Keratinocyte (primary cell): ENCODE results near the gene DNM1L. TPM values are rescaled to one million over a fixed set of nuclear protein-coding genes. Genes with fewer than 3 reads are reported as not detected.

Experiments
- DNase-seq: peaks from one replicate; pipeline ENCODE4 v3.0.0-alpha.2; 2011; ENCODE audit warnings: low read depth, missing footprints, low spot score
- FAIRE-seq: peaks from 2 replicates; lab custom pipeline; 2011; peaks lifted over from hg19 to GRCh38; lab: Jason Lieb, UNC
- H2AFZ ChIP-seq: 2 replicates; pipeline ENCODE4 v1.6.0; 2012; ENCODE audit warnings: low read length, control low read depth, inconsistent platforms; ENCODE audit not compliant: control insufficient read depth
- H3K27ac ChIP-seq: 2 replicates; pipeline ENCODE4 v1.5.1; 2011; ENCODE audit warnings: low read length; ENCODE audit not compliant: control insufficient read depth, insufficient read depth
- H3K27me3 ChIP-seq: 3 replicates; pipeline ENCODE4 v1.6.0; 2011; ENCODE audit warnings: low read length; ENCODE audit not compliant: control insufficient read depth, insufficient read depth; ENCODE audit errors: extremely low read depth
- H3K36me3 ChIP-seq, 2 experiments: 2 replicates in 1 of 2; 3 replicates in 1 of 2; pipeline ENCODE4 v1.5.1; 2011; ENCODE audit warnings: low read length in 2 of 2, mild to moderate bottlenecking in 1 of 2; ENCODE audit not compliant: control insufficient read depth in 2 of 2, insufficient read depth in 2 of 2; ENCODE audit errors: extremely low read depth in 1 of 2
- H3K4me1 ChIP-seq: 3 replicates; pipeline ENCODE4 v1.5.1; 2011; ENCODE audit warnings: low read length; ENCODE audit not compliant: control insufficient read depth, insufficient read depth; ENCODE audit errors: extremely low read depth
- H3K4me2 ChIP-seq: 3 replicates; pipeline ENCODE4 v1.6.0; 2011; ENCODE audit warnings: low read depth, low read length; ENCODE audit not compliant: control insufficient read depth, insufficient read depth; ENCODE audit errors: extremely low read depth
- H3K4me3 ChIP-seq, 3 experiments: fragments of 200-600 bp in 1 of 3; sonication (generic) in 1 of 3; 2 replicates in 2 of 3; 3 replicates in 1 of 3; pipeline ENCODE4 v1.5.1; 2011 to 2016; ENCODE audit warnings: low read length in 3 of 3, mild to moderate bottlenecking in 3 of 3, control low read depth in 2 of 3, inconsistent platforms in 1 of 3, low read depth in 1 of 3, mixed read lengths in 1 of 3, mixed run types in 1 of 3, moderate library complexity in 1 of 3; ENCODE audit not compliant: control insufficient read depth in 2 of 3, insufficient read depth in 2 of 3; ENCODE audit errors: extremely low read depth in 1 of 3
- H3K79me2 ChIP-seq: 2 replicates; pipeline ENCODE4 v1.6.0; 2012; ENCODE audit warnings: low read length; ENCODE audit not compliant: control insufficient read depth, insufficient read depth
- H3K9ac ChIP-seq: 3 replicates; pipeline ENCODE4 v1.6.0; 2011; ENCODE audit warnings: low read length; ENCODE audit not compliant: control insufficient read depth, insufficient read depth; ENCODE audit errors: extremely low read depth
- H3K9me1 ChIP-seq: 3 replicates; pipeline ENCODE4 v1.6.0; 2011; ENCODE audit warnings: low read length; ENCODE audit not compliant: control insufficient read depth, insufficient read depth; ENCODE audit errors: extremely low read depth
- H3K9me3 ChIP-seq: 2 replicates; pipeline ENCODE4 v1.5.1; 2012; ENCODE audit warnings: low read depth, low read length; ENCODE audit not compliant: control insufficient read depth
- H4K20me1 ChIP-seq: 3 replicates; pipeline ENCODE4 v1.6.0; 2011; ENCODE audit warnings: low read length; ENCODE audit not compliant: control insufficient read depth, insufficient read depth; ENCODE audit errors: extremely low read depth
- EZH2 ChIP-seq: IDR thresholded peaks from one replicate; pipeline ENCODE4 v1.6.1; 2012; ENCODE audit warnings: inconsistent platforms, mild to moderate bottlenecking, low read length, moderate library complexity
- dilution Hi-C: fragments of 300-500 bp; cut with MboI; formaldehyde crosslinking; loops from one replicate; pipeline ENCODE4 v1.7.0; 2020; ENCODE audit warnings: low sequenced_read_pairs; ENCODE audit not compliant: extremely low pct_ligation_motif_present
- polyA plus RNA-seq, 5 experiments: library from polyadenylated mRNA; depleted of rRNA in 3 of 5; stranded (reverse) in 3 of 5; stranded (forward) in 1 of 5; unstranded in 1 of 5; fragments of >200 nt; gene quantifications; 1 replicate in 1 of 5; 2 replicates in 3 of 5; 3 replicates in 1 of 5; pipeline versions ENCODE4 v1.2.1 to v1.2.3, GENCODE V29; 2011 to 2012; ENCODE audit warnings: missing spikeins in 2 of 5, low read depth in 1 of 5, low replicate concordance in 1 of 5
- TF ChIP-seq, protein P1 (sequence below), 3 experiments: IDR thresholded peaks in 1 of 3; conservative IDR thresholded peaks in 1 of 3; optimal IDR thresholded peaks in 1 of 3; 2 replicates in 2 of 3; 3 replicates in 1 of 3; pipeline versions ENCODE3 to v1.5.1; 2011; ENCODE audit warnings: low read length in 3 of 3, mild to moderate bottlenecking in 3 of 3, moderate library complexity in 2 of 3, control low read depth in 1 of 3, inconsistent platforms in 1 of 3; ENCODE audit not compliant: insufficient read depth in 2 of 3; ENCODE audit errors: extremely low read depth in 1 of 3

Gene DNM1L
- polyA plus RNA-seq, 1 donor (not counting 4 experiments of a cell fraction or from before 2014, with no cell fraction given): 115 TPM

DNA sequence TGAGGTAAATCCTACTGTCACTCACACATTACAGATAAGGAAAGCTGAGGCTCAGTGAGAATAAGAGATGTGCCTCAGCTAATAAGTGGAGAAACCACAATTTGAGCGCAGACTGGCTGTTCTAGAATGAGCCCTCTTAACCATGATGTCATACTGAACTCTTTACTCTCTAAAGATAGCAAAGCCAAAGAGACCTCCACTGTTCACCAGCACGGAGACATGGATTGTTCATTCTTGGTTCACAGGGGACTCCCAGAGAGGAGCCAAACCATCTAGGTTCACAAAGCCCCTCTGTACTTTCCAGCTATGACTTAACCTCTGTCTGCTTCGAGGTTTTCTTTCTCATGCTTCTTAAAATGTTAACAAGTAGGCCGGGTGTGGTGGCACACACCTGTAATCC lies 109.3 kb downstream of the DNM1L start:
- no peak overlapping the region for H3K4me2 ChIP-seq
- H3K4me3 ChIP-seq: no peak overlapping the region
- no peaks in the 10 kb centered on the region for H3K79me2 ChIP-seq
- no peaks in the 10 kb centered on the region for H4K20me1 ChIP-seq
- no peaks in the 10 kb centered on the region for H3K27me3 ChIP-seq
- no peak overlapping the region for H3K27ac ChIP-seq
- H2AFZ ChIP-seq: no peak overlapping the region
- FAIRE-seq (no peak), DNase-seq (no peak)
- H3K9ac ChIP-seq: no peak overlapping the region
- peaks cover 8 to 15% of the 10 kb centered on the region in 2 experiments for H3K36me3 ChIP-seq
- dilution Hi-C loops: no loop called here
- no peaks in the 10 kb centered on the region for H3K9me1 ChIP-seq
- no peaks in the 10 kb centered on the region for H3K4me1 ChIP-seq
- H3K9me3 ChIP-seq: no peaks in the 10 kb centered on the region
- TF ChIP-seq, protein P1, sequence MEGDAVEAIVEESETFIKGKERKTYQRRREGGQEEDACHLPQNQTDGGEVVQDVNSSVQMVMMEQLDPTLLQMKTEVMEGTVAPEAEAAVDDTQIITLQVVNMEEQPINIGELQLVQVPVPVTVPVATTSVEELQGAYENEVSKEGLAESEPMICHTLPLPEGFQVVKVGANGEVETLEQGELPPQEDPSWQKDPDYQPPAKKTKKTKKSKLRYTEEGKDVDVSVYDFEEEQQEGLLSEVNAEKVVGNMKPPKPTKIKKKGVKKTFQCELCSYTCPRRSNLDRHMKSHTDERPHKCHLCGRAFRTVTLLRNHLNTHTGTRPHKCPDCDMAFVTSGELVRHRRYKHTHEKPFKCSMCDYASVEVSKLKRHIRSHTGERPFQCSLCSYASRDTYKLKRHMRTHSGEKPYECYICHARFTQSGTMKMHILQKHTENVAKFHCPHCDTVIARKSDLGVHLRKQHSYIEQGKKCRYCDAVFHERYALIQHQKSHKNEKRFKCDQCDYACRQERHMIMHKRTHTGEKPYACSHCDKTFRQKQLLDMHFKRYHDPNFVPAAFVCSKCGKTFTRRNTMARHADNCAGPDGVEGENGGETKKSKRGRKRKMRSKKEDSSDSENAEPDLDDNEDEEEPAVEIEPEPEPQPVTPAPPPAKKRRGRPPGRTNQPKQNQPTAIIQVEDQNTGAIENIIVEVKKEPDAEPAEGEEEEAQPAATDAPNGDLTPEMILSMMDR (optimal IDR thresholded peaks at IDR 0.05 in 1 of 3, IDR thresholded peaks at IDR 0.05 in 1 of 3, conservative IDR thresholded peaks at IDR 0.05 in 1 of 3; ENCODE audit: extremely low read depth in 1 of 3, insufficient read depth in 2 of 3, low read length in 3 of 3): no peak
- no peak for TF ChIP-seq EZH2

DNA sequence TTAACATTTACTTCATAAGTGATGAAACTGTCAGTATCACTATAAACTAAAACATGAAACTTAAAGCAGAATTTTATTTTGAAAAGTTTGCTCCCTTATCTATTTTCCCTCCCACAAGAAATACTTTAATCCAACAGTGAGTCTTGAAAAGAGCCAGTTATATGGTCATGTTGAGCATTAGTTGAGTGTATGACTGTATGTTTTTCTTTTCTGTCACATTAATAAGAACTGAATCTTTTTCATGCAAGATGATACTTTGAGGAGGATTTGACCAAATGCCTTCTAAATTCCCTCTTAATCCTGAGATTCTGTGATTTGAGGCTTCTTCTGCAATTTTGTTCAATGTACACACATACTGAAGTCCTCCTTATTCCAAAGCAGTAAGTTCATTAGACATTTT lies 110.3 kb downstream of the DNM1L start:
- H3K4me1 ChIP-seq: no peaks in the 10 kb centered on the region
- no peak overlapping the region for H3K9ac ChIP-seq
- no peak for FAIRE-seq
- H3K27ac ChIP-seq: no peak overlapping the region
- no peak for DNase-seq
- H3K9me3 ChIP-seq: no peaks in the 10 kb centered on the region
- H3K27me3 ChIP-seq: no peaks in the 10 kb centered on the region
- H2AFZ ChIP-seq: no peak overlapping the region
- H3K36me3 ChIP-seq: peaks cover 14 to 17% of the 10 kb centered on the region in 2 experiments
- TF ChIP-seq, protein P1 (optimal IDR thresholded peaks at IDR 0.05 in 1 of 3, IDR thresholded peaks at IDR 0.05 in 1 of 3, conservative IDR thresholded peaks at IDR 0.05 in 1 of 3; ENCODE audit: extremely low read depth in 1 of 3, insufficient read depth in 2 of 3, low read length in 3 of 3): no peak
- TF ChIP-seq EZH2: no peak
- no peaks in the 10 kb centered on the region for H4K20me1 ChIP-seq
- H3K79me2 ChIP-seq: no peaks in the 10 kb centered on the region
- H3K9me1 ChIP-seq: no peaks in the 10 kb centered on the region
- H3K4me3 ChIP-seq: no peak overlapping the region
- H3K4me2 ChIP-seq: no peak overlapping the region
- dilution Hi-C loops: no loop called here
